Measurements from ENCODE around the gene CARS2. TPM values are rescaled to one million over a fixed set of nuclear protein-coding genes. Genes with fewer than 3 reads are reported as not detected.

Gene CARS2
- total and polyA plus RNA-seq, 4 experiments from 2014 or later, result 36.0 to 102 (median 79.6) TPM

- no peaks in the 10 kb centered on the region for H3K9me3 ChIP-seq (ENCODE audit: control insufficient read depth in 1 of 2, low read length in 2 of 2)
- Mint-ChIP-seq H3K9me3 (peaks cover 0 to 9% (median 0%) of the 10 kb centered on the region in 8 donors), H3K4me3 (peak overlapping the region; percentile 96 to 100 (median 98)), H3K36me3 (peaks cover 9 to 37% of the 10 kb centered on the region in 2 donors), H3K27ac (peak overlapping the region; percentile 98 to 99 (median 99)), H3K4me1 (peaks cover 18 to 56% (median 33%) of the 10 kb centered on the region in 4 donors), H3K27me3 (peaks cover 0 to 2% of the 10 kb centered on the region in 2 donors)
- peak overlapping the region; percentile 78 for H3K27ac ChIP-seq (ENCODE audit: low read depth, low read length)
- intact Hi-C loops (cut with micrococcal nuclease), result loop anchor here (1.0 to 2.0 kb wide), 6 partner anchors 9 to 929 kb away; partner anchors contain the start of genes CARS2, IRS2, NAXD and RAB20
- peak; percentile 97 to 100 (median 99) for DNase-seq
- no peaks in the 10 kb centered on the region for H3K27me3 ChIP-seq (ENCODE audit: insufficient read depth, low read length)
- POLR2A ChIA-PET (ENCODE audit: partially characterized antibody), result interaction anchor here (0.6 to 3.6 kb wide), 28 partner anchors 9 to 1979 kb away, joined by 3 to 68 read pairs (median 4); partner anchors contain the start of genes ANKRD10, CARS2, NAXD and RAB20
- peaks cover 6% of the 10 kb centered on the region for H3K36me3 ChIP-seq (ENCODE audit: insufficient read depth, low read length)
- peaks cover 33% of the 10 kb centered on the region for H3K4me1 ChIP-seq (ENCODE audit: insufficient read depth, low read length)
- CTCF ChIA-PET (ENCODE audit: partially characterized antibody), result interaction anchor here (0.8 to 1.5 kb wide), 3 partner anchors 10 to 103 kb away, joined by 3 read pairs; partner anchors contain the start of gene CARS2
- H3K4me3 ChIP-seq (ENCODE audit: low read length in 2 of 2), result peak overlapping the region; percentile 91 to 98
Measured at GRCh38 chr13:110715395-110716246, 9.7 kb upstream of the CARS2 start.

- intact Hi-C loops (cut with micrococcal nuclease), result loop anchor here (1.0 to 2.0 kb wide), 7 partner anchors 9 to 928 kb away; partner anchors contain the start of genes ANKRD10, CARS2, IRS2 and NAXD
- peaks cover 0 to 9% (median 0%) of the 10 kb centered on the region in 8 donors for H3K9me3 Mint-ChIP-seq
- peaks cover 6% of the 10 kb centered on the region for H3K36me3 ChIP-seq (ENCODE audit: insufficient read depth, low read length)
- H3K4me3 Mint-ChIP-seq, result peak overlapping the region; percentile 96 to 100 (median 98)
- H3K9me3 ChIP-seq (ENCODE audit: control insufficient read depth in 1 of 2, low read length in 2 of 2), result no peaks in the 10 kb centered on the region
- ChIA-PET CTCF (ENCODE audit: partially characterized antibody) (interaction anchor here (0.7 to 1.5 kb wide), 4 partner anchors 9 to 104 kb away, joined by 3 read pairs; partner anchors contain the start of gene CARS2), POLR2A (ENCODE audit: partially characterized antibody) (interaction anchor here (0.6 to 3.6 kb wide), 28 partner anchors 9 to 1979 kb away, joined by 3 to 68 read pairs (median 4); partner anchors contain the start of genes ANKRD10, CARS2, NAXD and RAB20)
- peak in 2 of 5 donors; percentile 63 to 65 for DNase-seq
- H3K36me3 Mint-ChIP-seq, result peaks cover 8 to 34% of the 10 kb centered on the region in 2 donors
- peaks cover 33% of the 10 kb centered on the region for H3K4me1 ChIP-seq (ENCODE audit: insufficient read depth, low read length)
- peak overlapping the region; percentile 91 to 98 for H3K4me3 ChIP-seq (ENCODE audit: low read length in 2 of 2)
- peaks cover 18 to 55% (median 33%) of the 10 kb centered on the region in 4 donors for H3K4me1 Mint-ChIP-seq
- H3K27me3 ChIP-seq (ENCODE audit: insufficient read depth, low read length), result no peaks in the 10 kb centered on the region
- peak overlapping the region; percentile 98 to 99 (median 99) for H3K27ac Mint-ChIP-seq
- peak overlapping the region; percentile 77 for H3K27ac ChIP-seq (ENCODE audit: low read depth, low read length)
- peaks cover 0 to 2% of the 10 kb centered on the region in 2 donors for H3K27me3 Mint-ChIP-seq
Measured at GRCh38 chr13:110714797-110715394, 9.0 kb upstream of the CARS2 start.

GRCh38 chr13:110713981-110714796, 8.3 kb upstream of the CARS2 start:
- CTCF ChIA-PET (ENCODE audit: partially characterized antibody), result interaction anchor here (0.7 to 1.5 kb wide), 2 partner anchors 79 to 105 kb away, joined by 3 read pairs; no protein-coding TSS in a partner anchor
- POLR2A ChIA-PET (ENCODE audit: partially characterized antibody), result interaction anchor here (0.9 to 3.6 kb wide), 11 partner anchors 10 to 200 kb away, joined by 3 to 68 read pairs (median 5); partner anchors contain the start of genes ANKRD10, CARS2 and NAXD
- Mint-ChIP-seq H3K36me3 (peaks cover 1 to 29% of the 10 kb centered on the region in 2 donors), H3K4me1 (peaks cover 18 to 51% (median 28%) of the 10 kb centered on the region in 4 donors), H3K9me3 (peaks cover 0 to 9% (median 0%) of the 10 kb centered on the region in 8 donors), H3K27me3 (peaks cover 0 to 2% of the 10 kb centered on the region in 2 donors), H3K4me3 (peak overlapping the region; percentile 96 to 100 (median 98)), H3K27ac (peak overlapping the region; percentile 94 to 99 (median 98))
- DNase-seq, result peak; percentile 73 to 89 (median 78)
- peaks cover 33% of the 10 kb centered on the region for H3K4me1 ChIP-seq (ENCODE audit: insufficient read depth, low read length)
- no peaks in the 10 kb centered on the region for H3K9me3 ChIP-seq (ENCODE audit: control insufficient read depth in 1 of 2, low read length in 2 of 2)
- H3K27ac ChIP-seq (ENCODE audit: low read depth, low read length), result peak overlapping the region; percentile 77
- intact Hi-C loops (cut with micrococcal nuclease), result loop anchor here (1.0 to 2.0 kb wide), 4 partner anchors 31 to 927 kb away; partner anchors contain the start of genes ANKRD10, IRS2 and RAB20
- H3K36me3 ChIP-seq (ENCODE audit: insufficient read depth, low read length), result no peaks in the 10 kb centered on the region
- no peaks in the 10 kb centered on the region for H3K27me3 ChIP-seq (ENCODE audit: insufficient read depth, low read length)
- H3K4me3 ChIP-seq (ENCODE audit: low read length in 2 of 2), result peak overlapping the region; percentile 91 to 98

GRCh38 chr13:110713642-110713952, 7.7 kb upstream of the CARS2 start, which contains the start of gene ING1:
TSS of gene ING1 (plus strand) at chr13:110713700. CDS start at chr13:110714150, 450 bp downstream.
- POLR2A ChIA-PET (ENCODE audit: partially characterized antibody), result interaction anchor here (0.9 to 3.6 kb wide), 7 partner anchors 9 to 201 kb away, joined by 3 to 68 read pairs (median 20); partner anchors contain the start of genes ANKRD10, CARS2 and NAXD
- H3K9me3 ChIP-seq (ENCODE audit: control insufficient read depth in 1 of 2, low read length in 2 of 2), result no peaks in the 10 kb centered on the region
- Mint-ChIP-seq H3K36me3 (peaks cover 0 to 28% of the 10 kb centered on the region in 2 donors), H3K27me3 (peaks cover 0 to 2% of the 10 kb centered on the region in 2 donors), H3K9me3 (peaks cover 0 to 9% (median 0%) of the 10 kb centered on the region in 8 donors), H3K4me1 (peaks cover 18 to 51% (median 25%) of the 10 kb centered on the region in 4 donors), H3K4me3 (peak within 1 kb of the TSS; percentile 96 to 100 (median 99)), H3K27ac (peak within 1 kb of the TSS; percentile 95 to 99 (median 98))
- H3K4me1 ChIP-seq (ENCODE audit: insufficient read depth, low read length), result peaks cover 33% of the 10 kb centered on the region
- no peak for DNase-seq
- intact Hi-C loops (cut with micrococcal nuclease), result no loop called here
- CTCF ChIA-PET (ENCODE audit: partially characterized antibody), result no interaction called here
- H3K27me3 ChIP-seq (ENCODE audit: insufficient read depth, low read length), result no peaks in the 10 kb centered on the region
- peak within 1 kb of the TSS; percentile 92 for H3K27ac ChIP-seq (ENCODE audit: low read depth, low read length)
- no peaks in the 10 kb centered on the region for H3K36me3 ChIP-seq (ENCODE audit: insufficient read depth, low read length)
- H3K4me3 ChIP-seq (ENCODE audit: low read length in 2 of 2), result peak within 1 kb of the TSS; percentile 94 to 98

GRCh38 chr13:110712849-110713641, 7.1 kb upstream of the CARS2 start:
- Mint-ChIP-seq H3K4me1 (peaks cover 18 to 48% (median 24%) of the 10 kb centered on the region in 4 donors), H3K4me3 (peak overlapping the region; percentile 88 to 100 (median 95)), H3K27ac (peak overlapping the region; percentile 84 to 99 (median 98)), H3K36me3 (peaks cover 0 to 28% of the 10 kb centered on the region in 2 donors), H3K27me3 (peaks cover 0 to 2% of the 10 kb centered on the region in 2 donors), H3K9me3 (peaks cover 0 to 9% (median 0%) of the 10 kb centered on the region in 8 donors)
- Histone ChIP-seq H3K27me3 (ENCODE audit: insufficient read depth, low read length) (no peaks in the 10 kb centered on the region), H3K4me1 (ENCODE audit: insufficient read depth, low read length) (peaks cover 29% of the 10 kb centered on the region), H3K36me3 (ENCODE audit: insufficient read depth, low read length) (no peaks in the 10 kb centered on the region), H3K9me3 (ENCODE audit: control insufficient read depth in 1 of 2, low read length in 2 of 2) (no peaks in the 10 kb centered on the region), H3K4me3 (ENCODE audit: low read length in 2 of 2) (peak overlapping the region; percentile 94 to 98), H3K27ac (ENCODE audit: low read depth, low read length) (peak overlapping the region; percentile 92)
- intact Hi-C loops (cut with micrococcal nuclease), result no loop called here
- POLR2A ChIA-PET (ENCODE audit: partially characterized antibody), result interaction anchor here (0.8 to 2.2 kb wide), 17 partner anchors 9 to 1874 kb away, joined by 3 to 26 read pairs (median 4); partner anchors contain the start of genes ANKRD10, NAXD, RAB20 and TUBGCP3
- CTCF ChIA-PET (ENCODE audit: partially characterized antibody), result interaction anchor here (0.6 to 0.8 kb wide), 2 partner anchors 10 to 31 kb away, joined by 3 read pairs; no protein-coding TSS in a partner anchor
- peak; percentile 99 to 100 (median 100) for DNase-seq

All from CD4-positive, alpha-beta memory T cell (primary cell).